Loucy (cell line): ENCODE measurements around the gene OSTM1.

Experiments used
- CTCF ChIP-seq: fragments of 200-600 bp; sonication (generic); conservative IDR thresholded peaks from 2 replicates; pipeline ENCODE4 v1.5.1; 2014; ENCODE audit warnings: mild to moderate bottlenecking, antibody characterized with exemption, low read length
- EZH2phosphoT487 ChIP-seq: fragments of 200-600 bp; IDR thresholded peaks from 2 replicates; pipeline ENCODE4 v1.6.1; 2018; ENCODE audit warnings: antibody characterized with exemption, mild to moderate bottlenecking, moderate library complexity, borderline replicate concordance

DNA sequence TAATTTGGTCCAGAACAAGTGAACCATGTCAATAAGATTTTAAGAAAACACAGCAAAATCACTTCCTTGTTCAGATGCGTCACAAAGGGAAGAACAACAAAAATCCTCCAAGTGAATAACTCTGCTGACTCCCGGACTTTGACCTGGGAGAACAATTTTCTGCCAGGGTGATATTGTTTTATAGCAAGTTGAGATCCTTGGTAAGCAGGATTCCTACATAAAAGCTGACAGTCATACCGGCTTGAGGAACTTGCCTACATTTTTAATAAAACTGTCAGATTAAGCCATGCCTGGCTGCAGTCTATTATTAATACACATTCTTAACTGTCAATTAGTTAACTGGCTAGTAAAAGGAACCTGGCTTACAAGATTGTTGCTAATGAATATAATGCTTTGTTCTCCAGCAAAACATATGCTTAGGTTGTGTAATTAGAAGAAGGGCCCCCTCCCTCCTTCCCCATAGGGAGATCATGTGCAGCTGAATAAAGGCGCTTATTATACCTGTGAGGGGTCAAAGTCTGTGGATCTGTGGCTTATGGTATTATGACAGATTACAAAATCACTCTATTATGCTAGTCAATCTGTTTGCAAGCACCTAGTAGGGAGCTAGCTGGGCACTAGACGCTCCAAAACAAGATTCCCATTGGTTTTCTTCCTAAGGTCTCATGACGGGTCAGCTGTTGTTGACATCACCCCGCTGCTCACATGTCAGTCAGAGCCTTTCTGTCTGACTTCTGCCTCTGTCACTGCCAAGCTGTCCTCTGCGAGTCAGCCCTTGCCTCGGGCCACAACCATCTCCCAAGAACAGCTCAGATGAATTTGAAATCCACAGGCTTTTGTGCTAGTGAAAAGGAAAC is 71.9 kb downstream of the OSTM1 start:
- TF ChIP-seq CTCF: no peak
- no peak for TF ChIP-seq EZH2phosphoT487
